AG10803 (cell line): ENCODE results near the gene ANKRD12.
A peak's percentile ranks its signal among the peaks of the same experiment; 100 is the strongest.

Experiments
- DNase-seq: peaks from one replicate; pipeline ENCODE4 v3.0.0; 2010; ENCODE audit warnings: low read depth
- H3K4me3 ChIP-seq: 2 replicates; pipeline ENCODE4 v1.5.1; 2011; ENCODE audit warnings: mild to moderate bottlenecking, low read length, control low read depth
- TF ChIP-seq, protein P1 (sequence below): conservative IDR thresholded peaks from 2 replicates; pipeline ENCODE4 v1.5.1; 2011; ENCODE audit warnings: mild to moderate bottlenecking, low read length, control low read depth, inconsistent platforms

ANKRD12 gene

GRCh38 chr18:9319333-9319732 lies 182.8 kb downstream of the ANKRD12 start:
- TF ChIP-seq, protein P1, sequence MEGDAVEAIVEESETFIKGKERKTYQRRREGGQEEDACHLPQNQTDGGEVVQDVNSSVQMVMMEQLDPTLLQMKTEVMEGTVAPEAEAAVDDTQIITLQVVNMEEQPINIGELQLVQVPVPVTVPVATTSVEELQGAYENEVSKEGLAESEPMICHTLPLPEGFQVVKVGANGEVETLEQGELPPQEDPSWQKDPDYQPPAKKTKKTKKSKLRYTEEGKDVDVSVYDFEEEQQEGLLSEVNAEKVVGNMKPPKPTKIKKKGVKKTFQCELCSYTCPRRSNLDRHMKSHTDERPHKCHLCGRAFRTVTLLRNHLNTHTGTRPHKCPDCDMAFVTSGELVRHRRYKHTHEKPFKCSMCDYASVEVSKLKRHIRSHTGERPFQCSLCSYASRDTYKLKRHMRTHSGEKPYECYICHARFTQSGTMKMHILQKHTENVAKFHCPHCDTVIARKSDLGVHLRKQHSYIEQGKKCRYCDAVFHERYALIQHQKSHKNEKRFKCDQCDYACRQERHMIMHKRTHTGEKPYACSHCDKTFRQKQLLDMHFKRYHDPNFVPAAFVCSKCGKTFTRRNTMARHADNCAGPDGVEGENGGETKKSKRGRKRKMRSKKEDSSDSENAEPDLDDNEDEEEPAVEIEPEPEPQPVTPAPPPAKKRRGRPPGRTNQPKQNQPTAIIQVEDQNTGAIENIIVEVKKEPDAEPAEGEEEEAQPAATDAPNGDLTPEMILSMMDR, result no peak
- no peak overlapping the region for H3K4me3 ChIP-seq
- DNase-seq, result peak; percentile 60

- peak; percentile 80 for DNase-seq
- TF ChIP-seq, protein P1, result no peak
- no peak overlapping the region for H3K4me3 ChIP-seq
Observed at GRCh38 chr18:9321017-9321452, 184.5 kb downstream of the ANKRD12 start.

DNA sequence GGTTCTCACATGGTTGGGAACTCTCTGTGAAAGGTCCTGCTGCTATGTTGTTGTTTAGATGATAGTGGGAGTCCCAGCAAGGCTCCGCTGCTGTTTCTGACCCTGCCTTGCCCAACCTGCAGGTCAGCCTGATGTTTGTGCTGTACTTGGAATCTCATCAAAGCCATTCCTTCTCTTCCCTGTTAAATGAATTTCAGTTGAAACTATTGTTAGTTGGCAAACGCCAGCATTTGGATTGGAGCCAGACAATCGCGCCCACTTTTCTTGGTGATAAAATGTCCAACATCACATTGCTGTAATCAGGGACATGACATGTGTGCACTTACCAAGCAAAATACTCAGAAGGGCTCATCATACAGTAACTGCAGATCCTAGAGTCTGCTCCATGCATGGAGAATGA lies 185.2 kb downstream of the ANKRD12 start:
- TF ChIP-seq, protein P1, result no peak
- no peak overlapping the region for H3K4me3 ChIP-seq

DNA sequence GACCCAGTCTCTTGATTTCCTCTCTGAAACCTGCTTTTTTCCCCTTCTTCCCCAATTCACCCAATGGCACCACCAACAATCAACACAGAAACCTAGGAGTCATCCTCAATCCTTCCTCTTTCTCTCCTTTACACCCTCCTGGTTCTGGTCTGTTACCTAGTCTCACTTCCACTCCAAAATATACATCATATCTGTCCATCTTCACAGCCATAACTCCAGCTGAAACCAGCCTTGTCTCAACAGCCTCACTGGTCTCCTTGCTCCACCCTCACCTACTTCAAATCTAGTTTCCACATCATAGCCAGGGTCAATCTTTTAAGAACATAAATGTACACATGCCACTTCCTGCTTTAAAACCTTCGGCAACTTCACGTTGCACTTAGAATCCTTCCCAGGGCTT lies 186.2 kb downstream of the ANKRD12 start:
- TF ChIP-seq, protein P1, result no peak
- DNase-seq, result no peak
- H3K4me3 ChIP-seq, result no peak overlapping the region

More for the DNA sequence above, 185.2 kb downstream of the ANKRD12 start:
- DNase-seq, result no peak

- DNase-seq, result peak; percentile 86
- TF ChIP-seq, protein P1, result no peak
- no peak overlapping the region for H3K4me3 ChIP-seq
Observed at GRCh38 chr18:9323750-9324445, 187.3 kb downstream of the ANKRD12 start.

DNA sequence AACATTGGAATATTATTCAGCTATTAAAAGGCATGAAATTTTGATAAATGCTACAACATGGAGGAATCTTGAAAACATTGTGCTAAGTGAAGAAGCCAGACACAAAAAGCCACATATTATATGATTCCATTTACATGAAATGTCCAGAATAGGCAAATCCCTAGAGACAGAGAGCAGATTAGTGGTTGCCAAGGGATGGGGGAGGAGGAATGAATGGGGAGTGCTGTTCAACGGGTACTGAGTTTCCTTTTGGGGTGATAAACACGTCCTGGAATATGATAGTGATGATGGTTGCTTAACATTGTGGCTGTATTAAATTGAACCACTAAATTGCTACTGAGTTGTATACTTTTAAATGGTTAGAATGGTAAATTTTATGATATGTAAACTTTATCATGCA lies 189.1 kb downstream of the ANKRD12 start:
- DNase-seq, result no peak
- TF ChIP-seq, protein P1, result no peak
- no peak overlapping the region for H3K4me3 ChIP-seq

GRCh38 chr18:9328776-9329175 lies 192.2 kb downstream of the ANKRD12 start:
- TF ChIP-seq, protein P1, result no peak
- DNase-seq, result no peak
- H3K4me3 ChIP-seq, result no peak overlapping the region
